ENCODE data around the gene MR1. TPM values are rescaled to one million over a fixed set of nuclear protein-coding genes. Genes with fewer than 3 reads are reported as not detected.

Gene MR1
- total RNA-seq, 1 donor from 2014 or later: 4.8 TPM

- intact Hi-C loops (cut with micrococcal nuclease): no loop called here
- peaks cover 35% of the 10 kb centered on the region for H3K4me1 ChIP-seq
These were observed 19.1 kb upstream of the MR1 start for GRCh38 chr1:181014477-181015250.

GRCh38 chr1:181015251-181015615 lies 18.6 kb upstream of the MR1 start:
- no peak for DNase-seq
- no peaks in the 10 kb centered on the region for H3K27me3 ChIP-seq (ENCODE audit: low read depth)
- intact Hi-C loops (cut with micrococcal nuclease): no loop called here
- no peaks in the 10 kb centered on the region for H3K36me3 ChIP-seq
- no peaks in the 10 kb centered on the region for H3K9me3 ChIP-seq (replicated peaks)
- H3K4me1 ChIP-seq: peaks cover 41% of the 10 kb centered on the region
- TF ChIP-seq CTCF (IDR thresholded peaks at IDR 0.05; ENCODE audit: borderline replicate concordance): no peak
- H3K4me3 ChIP-seq: no peak overlapping the region
- H3K27ac ChIP-seq (replicated peaks): no peak overlapping the region

More at GRCh38 chr1:181014477-181015250, 19.1 kb upstream of the MR1 start:
- H3K27me3 ChIP-seq (ENCODE audit: low read depth): no peaks in the 10 kb centered on the region
- TF ChIP-seq CTCF (IDR thresholded peaks at IDR 0.05; ENCODE audit: borderline replicate concordance): no peak
- H3K9me3 ChIP-seq (replicated peaks): no peaks in the 10 kb centered on the region
- no peak overlapping the region for H3K4me3 ChIP-seq
- H3K27ac ChIP-seq (replicated peaks): no peak overlapping the region
- H3K36me3 ChIP-seq: no peaks in the 10 kb centered on the region
- DNase-seq: no peak

- TF ChIP-seq CTCF (IDR thresholded peaks at IDR 0.05; ENCODE audit: borderline replicate concordance): no peak
- intact Hi-C loops (cut with micrococcal nuclease): no loop called here
- Histone ChIP-seq H3K36me3 (no peaks in the 10 kb centered on the region), H3K27ac (replicated peaks) (no peak overlapping the region), H3K4me1 (peaks cover 43% of the 10 kb centered on the region), H3K27me3 (ENCODE audit: low read depth) (no peaks in the 10 kb centered on the region), H3K4me3 (no peak overlapping the region), H3K9me3 (replicated peaks) (no peaks in the 10 kb centered on the region)
- no peak for DNase-seq
These were observed 17.2 kb upstream of the MR1 start for GRCh38 chr1:181016563-181016962.

- Histone ChIP-seq H3K4me1 (peaks cover 55% of the 10 kb centered on the region), H3K27ac (replicated peaks) (no peak overlapping the region), H3K27me3 (ENCODE audit: low read depth) (no peaks in the 10 kb centered on the region), H3K9me3 (replicated peaks) (no peaks in the 10 kb centered on the region), H3K4me3 (no peak overlapping the region), H3K36me3 (no peaks in the 10 kb centered on the region)
- no peak for DNase-seq
- intact Hi-C loops (cut with micrococcal nuclease): no loop called here
- no peak for TF ChIP-seq CTCF (IDR thresholded peaks at IDR 0.05; ENCODE audit: borderline replicate concordance)
These were observed 14.7 kb upstream of the MR1 start for GRCh38 chr1:181018901-181019681.

- intact Hi-C loops (cut with micrococcal nuclease): no loop called here
These were observed 12.6 kb upstream of the MR1 start for GRCh38 chr1:181021159-181021558.

More at GRCh38 chr1:181021159-181021558, 12.6 kb upstream of the MR1 start:
- no peak for TF ChIP-seq CTCF (IDR thresholded peaks at IDR 0.05; ENCODE audit: borderline replicate concordance)
- Histone ChIP-seq H3K27ac (replicated peaks) (peak overlapping the region; percentile 88), H3K4me1 (peaks cover 45% of the 10 kb centered on the region), H3K4me3 (peak overlapping the region; percentile 78), H3K36me3 (no peaks in the 10 kb centered on the region), H3K27me3 (ENCODE audit: low read depth) (no peaks in the 10 kb centered on the region), H3K9me3 (replicated peaks) (no peaks in the 10 kb centered on the region)
- no peak for DNase-seq

Data from left ventricle myocardium inferior (tissue), 1 donor.